ENCODE data around the gene MSANTD1.

MSANTD1 gene

GRCh38 chr4:3232871-3233271 lies 16.1 kb upstream of the MSANTD1 start:
- in situ Hi-C loops (cut with MboI; ENCODE audit: low sequenced_read_pairs), result no loop called here

GRCh38 chr4:3233391-3234071 lies 15.4 kb upstream of the MSANTD1 start:
- in situ Hi-C loops (cut with MboI; ENCODE audit: low sequenced_read_pairs), result no loop called here

GRCh38 chr4:3234171-3235029 lies 14.6 kb upstream of the MSANTD1 start:
- in situ Hi-C loops (cut with MboI; ENCODE audit: low sequenced_read_pairs), result no loop called here

- in situ Hi-C loops (cut with MboI; ENCODE audit: low sequenced_read_pairs), result no loop called here
These were observed 14.0 kb upstream of the MSANTD1 start for GRCh38 chr4:3235030-3235345.

GRCh38 chr4:3235581-3235980 lies 13.4 kb upstream of the MSANTD1 start:
- in situ Hi-C loops (cut with MboI; ENCODE audit: low sequenced_read_pairs), result no loop called here

GRCh38 chr4:3236326-3236878 lies 12.6 kb upstream of the MSANTD1 start:
- in situ Hi-C loops (cut with MboI; ENCODE audit: low sequenced_read_pairs), result no loop called here

- in situ Hi-C loops (cut with MboI; ENCODE audit: low sequenced_read_pairs), result no loop called here
These were observed 11.7 kb upstream of the MSANTD1 start for GRCh38 chr4:3237266-3237665.

- in situ Hi-C loops (cut with MboI; ENCODE audit: low sequenced_read_pairs), result no loop called here
These were observed 11.0 kb upstream of the MSANTD1 start for GRCh38 chr4:3237712-3238560.

GRCh38 chr4:3238721-3239120 lies 10.2 kb upstream of the MSANTD1 start:
- in situ Hi-C loops (cut with MboI; ENCODE audit: low sequenced_read_pairs), result no loop called here

- in situ Hi-C loops (cut with MboI; ENCODE audit: low sequenced_read_pairs), result no loop called here
These were observed 9.7 kb upstream of the MSANTD1 start for GRCh38 chr4:3239303-3239702.

- in situ Hi-C loops (cut with MboI; ENCODE audit: low sequenced_read_pairs), result no loop called here
These were observed 8.7 kb upstream of the MSANTD1 start for GRCh38 chr4:3239998-3240920.

- in situ Hi-C loops (cut with MboI; ENCODE audit: low sequenced_read_pairs), result no loop called here
These were observed 7.9 kb upstream of the MSANTD1 start for GRCh38 chr4:3240936-3241522.

- in situ Hi-C loops (cut with MboI; ENCODE audit: low sequenced_read_pairs), result no loop called here
These were observed 6.9 kb upstream of the MSANTD1 start for GRCh38 chr4:3241898-3242524.

- in situ Hi-C loops (cut with MboI; ENCODE audit: low sequenced_read_pairs), result no loop called here
These were observed 5.7 kb upstream of the MSANTD1 start for GRCh38 chr4:3243136-3243780.

GRCh38 chr4:3244002-3244401 lies 5.0 kb upstream of the MSANTD1 start:
- in situ Hi-C loops (cut with MboI; ENCODE audit: low sequenced_read_pairs), result no loop called here

- in situ Hi-C loops (cut with MboI; ENCODE audit: low sequenced_read_pairs), result no loop called here
These were observed 4.2 kb upstream of the MSANTD1 start for GRCh38 chr4:3244747-3245146.

- in situ Hi-C loops (cut with MboI; ENCODE audit: low sequenced_read_pairs), result no loop called here
These were observed 3.3 kb upstream of the MSANTD1 start for GRCh38 chr4:3245676-3246075.

- in situ Hi-C loops (cut with MboI; ENCODE audit: low sequenced_read_pairs), result no loop called here
These were observed 2.2 kb upstream of the MSANTD1 start for GRCh38 chr4:3246458-3247398.
